HG03196 (cell line): ENCODE measurements around the gene CBFA2T3.

Experiments
- ATAC-seq: cut with Tn5 transposase; IDR thresholded peaks from one replicate; pipeline ENCODE4 v1.9.1; 2021; ENCODE audit not compliant: unreplicated experiment

Gene CBFA2T3

GRCh38 chr16:88999457-89000206 lies 22.6 kb upstream of the CBFA2T3 start:
- no peak for ATAC-seq

DNA sequence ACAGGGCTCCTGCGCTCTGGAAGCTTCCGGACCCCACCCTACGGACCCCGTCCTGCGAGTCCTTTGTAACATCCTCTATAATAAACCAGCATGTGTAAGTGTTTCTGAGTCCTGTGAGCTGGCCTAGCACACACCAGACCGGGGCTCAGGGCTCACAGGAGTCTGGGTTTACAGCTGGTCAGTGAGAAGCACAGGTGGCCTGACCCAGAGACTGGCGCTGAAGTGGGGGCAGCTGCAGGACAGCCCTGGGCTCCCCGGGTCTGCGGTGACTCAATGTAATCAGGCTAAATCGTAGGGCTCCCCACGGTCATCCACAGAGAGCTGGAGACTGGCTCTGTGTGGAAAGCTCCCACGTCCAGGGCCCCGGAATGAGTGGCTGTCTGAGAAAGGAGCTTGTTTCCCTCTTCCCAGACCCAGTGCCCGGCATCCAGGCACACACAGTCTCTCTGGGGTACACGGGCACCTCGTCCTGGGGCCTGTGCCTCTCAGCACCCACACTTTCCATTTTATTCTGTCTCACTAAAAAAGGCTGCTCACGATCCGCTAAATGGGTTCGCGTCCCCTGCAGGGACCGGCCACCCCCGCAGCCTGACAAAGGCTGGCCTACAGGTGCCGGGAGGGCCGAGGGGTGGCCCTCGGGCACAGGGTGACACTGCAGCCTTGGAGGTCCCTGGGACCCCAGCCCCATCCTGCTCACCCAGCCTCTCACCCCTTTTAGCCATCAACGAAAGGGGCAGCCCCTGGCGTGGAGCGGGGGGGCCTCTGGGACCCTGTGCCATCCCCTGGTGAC lies 18.9 kb upstream of the CBFA2T3 start:
- ATAC-seq, result no peak

GRCh38 chr16:88995194-88995593 lies 18.2 kb upstream of the CBFA2T3 start:
- ATAC-seq, result no peak

DNA sequence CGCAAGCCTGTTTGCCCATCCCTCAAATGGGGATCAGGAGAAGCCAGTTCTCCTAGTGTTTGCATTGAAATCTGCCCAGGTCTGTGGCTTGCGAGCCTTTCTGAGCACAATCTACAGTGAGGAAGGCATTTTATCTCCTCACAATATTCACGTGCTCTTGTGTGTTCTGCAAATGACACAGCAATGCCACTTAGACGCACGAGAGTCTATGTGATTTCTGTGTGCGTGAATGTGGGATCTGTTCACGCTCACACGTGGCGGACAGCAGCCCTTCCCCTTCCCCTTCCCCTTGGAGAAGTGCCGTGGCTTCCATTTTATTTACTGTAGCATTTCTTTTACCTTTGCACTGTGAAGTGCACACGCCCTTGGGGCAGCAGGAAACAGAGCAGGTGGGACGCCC lies 17.7 kb upstream of the CBFA2T3 start:
- no peak for ATAC-seq

DNA sequence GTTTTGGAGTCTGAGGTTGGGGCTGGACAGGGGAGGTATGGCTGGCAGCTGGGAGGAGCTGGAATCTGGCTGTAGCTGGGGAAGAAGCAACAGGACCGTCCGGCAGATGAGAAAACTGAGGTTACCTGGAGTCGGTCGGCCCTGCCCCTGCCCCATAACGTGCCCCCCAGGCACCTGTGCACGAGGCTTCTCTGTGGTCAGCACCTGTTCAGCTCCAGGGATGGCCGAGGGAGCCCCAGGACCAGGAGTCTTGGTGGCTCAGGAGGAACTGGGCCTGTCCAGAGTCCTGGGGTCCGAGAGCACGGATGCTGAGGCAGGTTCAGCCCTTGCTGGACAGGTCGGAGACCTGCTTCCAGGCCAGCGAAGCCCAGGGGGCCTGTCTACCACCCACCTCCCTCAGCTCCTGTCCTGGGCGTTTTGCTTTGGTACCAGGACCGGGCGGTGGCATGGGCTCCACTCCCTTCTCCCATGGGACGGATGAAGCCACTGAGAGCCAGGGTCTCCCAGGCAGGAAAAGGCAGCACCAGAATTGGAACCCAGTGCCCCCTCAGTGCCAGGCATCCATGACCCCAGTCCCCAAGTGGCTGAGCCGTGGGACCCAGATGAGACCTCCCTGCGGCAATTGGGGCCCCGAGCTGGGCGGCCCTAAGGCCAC lies 17.1 kb upstream of the CBFA2T3 start:
- ATAC-seq, result no peak

DNA sequence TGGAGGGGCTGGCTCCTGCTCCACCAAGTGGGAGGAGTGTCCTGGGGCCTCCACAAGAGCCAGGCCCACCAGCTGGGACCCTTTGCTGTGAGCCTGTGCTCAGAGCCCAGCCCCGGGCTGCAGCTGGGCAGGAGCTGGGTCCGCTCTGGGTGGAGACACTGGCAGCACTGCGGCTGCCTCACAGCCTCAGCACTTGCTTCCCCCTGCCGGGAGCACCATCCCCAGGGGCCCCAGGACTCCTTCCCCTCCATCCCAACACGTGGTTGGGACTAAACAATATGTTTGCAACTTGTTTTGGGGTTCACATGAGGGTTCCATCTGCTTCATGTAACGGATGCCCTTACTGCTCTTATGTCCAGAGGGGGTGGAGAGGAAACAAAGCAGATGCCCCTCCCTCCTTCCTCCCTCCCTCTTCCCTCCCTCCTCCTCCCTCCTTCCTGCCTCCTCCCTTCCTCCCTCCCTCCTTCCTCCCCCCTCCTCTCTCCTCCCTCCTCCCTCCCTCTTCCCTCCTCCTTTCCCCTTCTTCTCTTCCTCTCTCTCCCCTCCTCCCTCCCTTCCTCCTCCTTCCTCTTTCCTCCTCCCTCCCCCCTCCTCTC lies 16.3 kb upstream of the CBFA2T3 start:
- no peak for ATAC-seq

DNA sequence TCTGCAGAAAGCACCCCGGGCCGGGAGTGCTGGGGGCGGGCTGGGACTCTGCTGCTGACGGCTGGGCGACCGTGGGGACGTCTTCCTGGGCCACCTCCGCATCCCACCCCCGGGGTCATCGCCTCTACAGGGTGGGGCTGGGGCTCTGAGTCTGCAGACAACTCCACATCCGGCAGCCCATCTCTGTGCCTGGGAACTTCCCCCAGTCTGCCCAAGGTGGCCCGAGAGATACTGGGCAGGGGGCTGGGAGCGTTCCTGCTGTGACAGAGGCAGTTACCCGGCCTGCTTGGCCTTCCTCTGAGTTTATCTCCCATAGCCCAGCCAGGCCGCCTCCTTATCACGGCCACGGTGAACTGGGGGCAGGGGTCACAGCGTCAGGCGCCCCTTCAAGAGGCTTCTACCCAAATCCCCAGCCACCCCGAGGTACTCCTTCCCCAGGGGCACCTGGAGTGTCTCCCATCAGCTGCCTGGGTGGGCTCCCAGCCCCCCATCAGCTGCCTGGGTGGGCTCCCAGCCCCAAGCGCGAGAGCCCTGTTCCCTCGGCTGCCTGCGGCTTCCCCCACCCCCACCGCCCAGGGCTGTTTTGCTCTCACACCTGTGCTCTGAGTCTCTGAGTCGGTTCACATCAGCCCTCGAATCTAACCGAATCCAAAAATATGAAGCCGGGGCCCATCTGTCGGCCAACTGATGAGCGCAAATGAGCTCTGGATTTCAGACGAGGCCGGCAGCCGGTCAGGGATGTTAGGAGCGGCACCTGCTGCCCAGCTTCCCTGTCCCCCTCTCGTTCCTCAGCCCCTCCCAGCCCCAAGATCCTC lies 15.6 kb upstream of the CBFA2T3 start:
- ATAC-seq, result no peak

DNA sequence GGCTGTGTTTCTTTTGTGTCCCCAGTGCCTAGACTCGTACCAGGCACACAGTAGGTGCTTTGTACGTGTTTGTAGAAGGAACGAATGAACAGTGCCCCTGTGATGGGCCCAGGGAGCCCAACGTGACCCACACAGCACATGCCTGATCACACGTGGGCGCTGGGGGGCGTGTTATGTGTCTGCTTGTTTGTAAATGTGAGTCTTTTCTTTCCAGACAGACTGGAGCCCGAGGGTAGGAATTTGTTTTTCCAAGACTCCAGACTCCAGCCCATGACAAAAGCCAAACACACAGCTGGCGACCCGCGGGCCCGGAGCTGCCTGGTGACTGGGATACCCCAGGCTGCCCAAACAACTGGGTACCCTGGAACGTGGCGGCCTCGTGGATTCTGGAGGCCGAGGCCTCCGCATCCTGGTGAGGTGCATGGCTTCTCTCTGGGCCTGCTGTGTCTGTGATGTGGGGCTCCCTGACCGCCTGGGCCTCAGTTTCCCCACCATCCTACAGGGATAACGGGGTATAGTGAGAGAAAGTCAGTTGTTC lies 14.9 kb upstream of the CBFA2T3 start:
- ATAC-seq, result no peak

GRCh38 chr16:88989852-88990547 lies 13.0 kb upstream of the CBFA2T3 start:
- no peak for ATAC-seq

DNA sequence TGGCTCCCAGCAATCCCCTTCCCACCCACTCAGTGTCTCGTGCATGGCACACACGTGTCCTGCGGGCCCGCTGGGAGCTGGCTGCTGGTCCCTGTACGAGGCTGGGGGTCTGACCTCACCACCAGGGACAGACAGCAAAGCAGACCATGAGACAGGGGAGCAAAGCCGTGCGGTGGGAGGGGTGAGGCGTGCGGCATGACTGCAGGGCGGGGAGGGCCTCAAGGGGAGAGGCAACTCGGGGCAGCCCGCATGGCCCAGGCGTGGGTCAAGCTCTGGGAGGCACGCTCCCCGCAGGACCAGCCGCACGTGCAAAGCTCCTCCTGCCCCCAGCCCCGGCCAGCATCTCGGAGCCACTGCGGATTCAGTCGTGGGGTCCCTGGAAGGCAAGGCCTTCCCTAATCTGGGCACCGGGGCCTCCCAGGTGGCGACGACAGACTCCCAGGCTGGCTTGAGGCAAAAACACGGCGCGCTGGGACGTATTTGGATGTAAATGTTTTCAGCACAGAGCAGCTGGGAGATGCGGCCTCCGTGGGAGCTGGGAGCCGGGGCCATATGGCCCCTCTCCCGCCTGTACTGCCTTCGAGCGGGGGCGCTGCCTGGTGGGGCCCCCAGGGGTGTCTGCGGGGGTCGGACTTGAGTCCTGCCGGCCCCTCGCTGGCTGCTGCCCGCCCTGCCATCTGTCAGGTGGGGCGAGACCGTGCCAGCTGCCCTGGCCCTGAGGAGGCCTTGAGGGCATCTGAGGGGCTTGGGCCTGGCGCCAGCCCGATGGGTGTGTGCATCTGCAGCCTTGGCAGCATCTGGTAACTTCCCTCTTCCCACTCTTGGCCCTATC lies 12.2 kb upstream of the CBFA2T3 start:
- ATAC-seq, result no peak

GRCh38 chr16:88985521-88985920 lies 8.5 kb upstream of the CBFA2T3 start:
- no peak for ATAC-seq

GRCh38 chr16:88983771-88984687 lies 7.0 kb upstream of the CBFA2T3 start:
- no peak for ATAC-seq

DNA sequence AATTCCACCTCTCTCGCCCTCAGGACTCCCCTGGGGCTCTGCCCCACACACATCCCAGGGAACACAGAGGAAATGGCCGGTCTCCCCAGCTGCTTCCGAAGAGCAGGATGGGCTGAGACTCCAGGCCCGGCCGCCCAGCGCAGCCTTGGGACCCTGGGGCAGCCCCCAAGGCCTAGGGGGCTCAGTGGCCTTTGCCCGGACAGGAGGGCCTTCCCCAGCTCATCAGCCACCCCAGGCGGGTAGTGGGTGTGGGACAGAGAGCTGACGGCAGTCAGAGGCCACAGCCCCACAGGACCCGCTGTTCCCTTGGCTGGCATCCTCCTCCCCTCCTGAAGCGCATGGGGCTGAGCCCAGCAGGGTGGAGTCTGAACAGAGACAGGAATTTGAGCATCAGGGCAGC lies 6.2 kb upstream of the CBFA2T3 start:
- ATAC-seq, result no peak

- ATAC-seq, result no peak
Measured at GRCh38 chr16:88982286-88983084, 5.5 kb upstream of the CBFA2T3 start.

DNA sequence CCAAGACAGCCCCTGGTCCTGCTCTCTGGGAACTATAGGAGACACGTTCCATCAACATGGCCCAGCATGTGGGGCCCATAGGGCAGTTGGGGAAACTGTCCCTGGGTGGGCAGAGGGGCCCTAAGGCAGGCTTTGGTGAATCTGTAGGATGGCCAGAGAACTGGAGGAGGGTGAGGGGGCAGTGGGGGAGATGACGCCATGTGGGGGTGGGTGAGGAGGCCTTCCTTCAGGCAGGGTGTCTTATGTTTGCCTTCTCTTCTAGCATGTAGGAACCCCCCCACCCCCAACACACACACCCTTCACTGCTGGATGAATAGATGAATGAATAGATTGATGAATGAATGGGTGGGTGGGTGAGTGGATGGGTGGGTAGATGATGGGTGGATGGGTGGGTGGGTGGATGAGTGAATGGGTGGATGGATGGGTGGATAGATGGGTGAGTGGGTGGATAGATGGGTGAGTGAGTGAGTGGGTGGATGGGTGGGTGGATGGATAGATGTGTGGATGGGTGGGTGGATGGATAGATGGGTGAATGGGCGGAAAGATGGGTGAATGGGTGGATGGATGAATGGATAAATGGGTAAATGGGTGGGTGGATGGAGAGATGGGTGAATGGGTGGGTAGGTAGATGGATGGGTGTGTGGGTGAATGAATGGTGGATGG lies 2.5 kb upstream of the CBFA2T3 start:
- no peak for ATAC-seq

GRCh38 chr16:88978608-88979346 lies 1.8 kb upstream of the CBFA2T3 start:
- ATAC-seq, result no peak
